H9 (cell line): Measurements from ENCODE around the gene CHSY1. TPM values are rescaled to one million over a fixed set of nuclear protein-coding genes. Genes with fewer than 3 reads are reported as not detected.

ENCODE experiments used
- DNase-seq: peaks from one replicate; pipeline ENCODE4 v3.0.0-alpha.2; 2017
- H2AFZ ChIP-seq: one replicate; pipeline ENCODE4 v1.6.1; 2013; ENCODE audit warnings: mild to moderate bottlenecking, low read length, control low read depth, moderate library complexity
- H2AK5ac ChIP-seq: 2 replicates; pipeline ENCODE4 v1.6.1; 2013; ENCODE audit warnings: low read length, control low read depth, mixed read lengths; ENCODE audit not compliant: insufficient read length
- H2BK120ac ChIP-seq: one replicate; pipeline ENCODE4 v1.6.1; 2013; ENCODE audit warnings: low read depth, mild to moderate bottlenecking, low read length, control low read depth, inconsistent platforms; ENCODE audit not compliant: poor library complexity, severe bottlenecking
- H2BK12ac ChIP-seq: 2 replicates; pipeline ENCODE4 v1.6.1; 2013; ENCODE audit warnings: low read length, control low read depth, mixed read lengths, low read depth; ENCODE audit not compliant: insufficient read length
- H2BK15ac ChIP-seq: 2 replicates; pipeline ENCODE4 v1.6.1; 2013; ENCODE audit warnings: low read depth, low read length, control low read depth
- H2BK20ac ChIP-seq: one replicate; pipeline ENCODE4 v1.6.1; 2013; ENCODE audit warnings: low read depth, mild to moderate bottlenecking, low read length, control low read depth, inconsistent platforms; ENCODE audit not compliant: poor library complexity, severe bottlenecking
- H2BK5ac ChIP-seq: 2 replicates; pipeline ENCODE4 v1.6.1; 2013; ENCODE audit warnings: low read length, control low read depth, mixed read lengths; ENCODE audit not compliant: insufficient read length
- H3K14ac ChIP-seq: 2 replicates; pipeline ENCODE4 v1.6.1; 2013; ENCODE audit warnings: low read length, control low read depth; ENCODE audit not compliant: insufficient read depth
- H3K18ac ChIP-seq: 2 replicates; pipeline ENCODE4 v1.6.1; 2013; ENCODE audit warnings: low read depth, mild to moderate bottlenecking, mixed read lengths, low read length, control low read depth; ENCODE audit not compliant: insufficient read length
- H3K23ac ChIP-seq: 2 replicates; pipeline ENCODE4 v1.6.1; 2013; ENCODE audit warnings: low read length, control low read depth, mixed read lengths, low read depth; ENCODE audit not compliant: insufficient read length
- H3K23me2 ChIP-seq: 2 replicates; pipeline ENCODE4 v1.6.1; 2013; ENCODE audit warnings: low read depth, mild to moderate bottlenecking, mixed read lengths, low read length, control low read depth; ENCODE audit not compliant: insufficient read length, poor library complexity, severe bottlenecking
- H3K27ac ChIP-seq: 2 replicates; pipeline ENCODE4 v1.5.1; 2013; ENCODE audit warnings: low read length, control low read depth, mixed read lengths, low read depth; ENCODE audit not compliant: insufficient read length
- H3K27me3 ChIP-seq: 2 replicates; pipeline ENCODE4 v1.6.1; 2013; ENCODE audit warnings: low read length, control low read depth, inconsistent platforms; ENCODE audit not compliant: insufficient read depth
- H3K4ac ChIP-seq: 2 replicates; pipeline ENCODE4 v1.6.1; 2013; ENCODE audit warnings: low read depth, mild to moderate bottlenecking, control low read depth, inconsistent platforms, low read length, moderate library complexity
- H3K4me1 ChIP-seq: 2 replicates; pipeline ENCODE4 v1.6.1; 2013; ENCODE audit warnings: low read length, control low read depth, inconsistent platforms; ENCODE audit not compliant: insufficient read depth
- H3K4me2 ChIP-seq: 2 replicates; pipeline ENCODE4 v1.6.1; 2013; ENCODE audit warnings: low read length, control low read depth, mixed read lengths; ENCODE audit not compliant: insufficient read length, insufficient read depth
- H3K56ac ChIP-seq: 2 replicates; pipeline ENCODE4 v1.6.1; 2013; ENCODE audit warnings: low read depth, mild to moderate bottlenecking, mixed read lengths, low read length, control low read depth; ENCODE audit not compliant: insufficient read length
- H3K79me1 ChIP-seq: 2 replicates; pipeline ENCODE4 v1.6.1; 2013; ENCODE audit warnings: low read depth, mild to moderate bottlenecking, moderate library complexity, low read length, control low read depth, inconsistent platforms; ENCODE audit not compliant: insufficient read depth, poor library complexity, severe bottlenecking
- H3K79me2 ChIP-seq: 2 replicates; pipeline ENCODE4 v1.6.1; 2013; ENCODE audit warnings: low read length, control low read depth, inconsistent platforms; ENCODE audit not compliant: insufficient read depth
- H3K9ac ChIP-seq: 2 replicates; pipeline ENCODE4 v1.6.1; 2013; ENCODE audit warnings: low read length, control low read depth, mixed read lengths; ENCODE audit not compliant: insufficient read length; ENCODE audit errors: extremely low read depth
- H3K9me3 ChIP-seq: one replicate; pipeline ENCODE4 v1.6.1; 2013; ENCODE audit warnings: low read depth, low read length, inconsistent platforms; ENCODE audit not compliant: control insufficient read depth
- H3T11ph ChIP-seq: one replicate; pipeline ENCODE4 v1.6.1; 2013; ENCODE audit warnings: mild to moderate bottlenecking, low read length, control low read depth, inconsistent platforms
- H4K20me1 ChIP-seq: one replicate; pipeline ENCODE4 v1.6.1; 2013; ENCODE audit not compliant: control insufficient read depth, insufficient read length, insufficient read depth
- H4K5ac ChIP-seq: 2 replicates; pipeline ENCODE4 v1.6.1; 2013; ENCODE audit warnings: low read depth, mild to moderate bottlenecking, mixed read lengths, low read length, control low read depth; ENCODE audit not compliant: insufficient read length
- H4K8ac ChIP-seq: replicated peaks from 2 replicates; pipeline ENCODE4 v1.6.1; 2013; ENCODE audit warnings: low read length, control low read depth, mixed read lengths, low read depth; ENCODE audit not compliant: insufficient read length
- H4K91ac ChIP-seq: 2 replicates; pipeline ENCODE4 v1.6.1; 2013; ENCODE audit warnings: low read depth, mild to moderate bottlenecking, moderate library complexity, mixed read lengths, low read length, control low read depth; ENCODE audit not compliant: insufficient read length
- H3K27ac Mint-ChIP-seq, 3 experiments: 2 replicates in 2 of 3; 3 replicates in 1 of 3; pipeline ENCODE4 v1.8.0; 2020 to 2021; ENCODE audit warnings: mixed read lengths in 3 of 3, mild to moderate bottlenecking in 1 of 3, moderate library complexity in 1 of 3
- H3K27me3 Mint-ChIP-seq: 2 replicates; pipeline ENCODE4 v1.8.0; 2021; ENCODE audit warnings: low read depth, mild to moderate bottlenecking, moderate library complexity, mixed read lengths
- H3K36me3 Mint-ChIP-seq, 3 experiments: 2 replicates in 2 of 3; 3 replicates in 1 of 3; pipeline ENCODE4 v1.8.0; 2020 to 2021; ENCODE audit warnings: low read depth in 3 of 3, mixed read lengths in 3 of 3; ENCODE audit not compliant: insufficient read depth in 1 of 3
- H3K4me1 Mint-ChIP-seq, 2 experiments: 2 replicates each; pipeline ENCODE4 v1.8.0; 2020; ENCODE audit warnings: mixed read lengths in 2 of 2
- H3K4me3 Mint-ChIP-seq, 2 experiments: 2 replicates in 1 of 2; 3 replicates in 1 of 2; pipeline ENCODE4 v1.8.0; 2020 to 2021; ENCODE audit warnings: mild to moderate bottlenecking in 2 of 2, mixed read lengths in 2 of 2, moderate library complexity in 1 of 2
- H3K9me3 Mint-ChIP-seq, 2 experiments: 2 replicates in 1 of 2; 3 replicates in 1 of 2; pipeline ENCODE4 v1.8.0; 2020; ENCODE audit warnings: mild to moderate bottlenecking in 2 of 2, mixed read lengths in 2 of 2, moderate library complexity in 1 of 2
- CTCF ChIP-seq: fragments of 200-600 bp; sonication (generic); conservative IDR thresholded peaks from 3 replicates; pipeline ENCODE4 v1.8.0; 2021; ENCODE audit warnings: antibody characterized with exemption, mild to moderate bottlenecking
- WGBS: extraction: QIAGEN DNeasy Blood & Tissue Kit; methylation state at CpG from one replicate; pipeline ENCODE4 v1.1.7; 2013; ENCODE audit warnings: missing lambda C conversion rate, low lambda C conversion rate, mixed read lengths; ENCODE audit not compliant: insufficient read length; ENCODE audit errors: extremely low coverage; 5-methylcytosine and 5-hydroxymethylcytosine counted together
- total RNA-seq: library from RNA; stranded (reverse); gene quantifications from 2 replicates; pipeline ENCODE4 v1.2.1, GENCODE V29; 2021

Gene CHSY1
- total RNA-seq, 1 experiment from 2014 or later, result 68.3 TPM

DNA sequence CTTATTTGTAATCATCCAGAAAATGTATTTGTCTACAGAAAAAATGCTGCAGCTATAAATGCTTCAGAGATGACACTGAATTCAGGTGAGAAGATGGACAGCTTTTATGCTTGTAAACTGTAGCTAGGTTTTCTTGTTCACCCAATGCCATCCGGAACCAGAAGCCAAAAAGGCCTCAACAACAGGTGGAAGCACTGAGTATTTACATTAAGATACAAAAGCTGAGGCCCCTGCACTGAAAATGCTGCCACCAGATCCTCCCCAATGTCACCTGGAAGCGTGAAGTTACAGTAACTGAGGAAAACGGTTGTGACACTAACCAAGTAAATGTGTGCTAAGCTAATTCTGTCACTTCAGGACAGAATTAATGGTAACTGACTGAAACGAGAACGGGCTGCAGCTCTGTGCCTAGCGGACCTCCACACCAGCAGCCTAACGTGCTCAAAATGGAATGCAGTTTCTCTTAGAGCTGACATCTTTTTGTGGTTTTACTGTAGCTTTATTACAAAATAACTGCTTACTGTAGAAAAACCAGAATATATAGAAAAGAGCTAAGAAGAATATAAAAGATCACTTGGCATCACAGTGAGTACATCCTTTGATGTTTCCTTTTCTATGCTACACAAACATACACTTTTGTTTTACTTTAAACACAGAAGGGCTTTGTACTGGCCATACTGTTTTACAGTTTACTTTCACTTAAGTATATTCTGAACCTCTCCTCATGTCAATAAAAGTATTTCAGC lies 7.6 kb downstream of the CHSY1 start:
- Histone ChIP-seq H4K91ac (no peak overlapping the region), H3K27ac (no peak overlapping the region), H3K9ac (no peak overlapping the region), H4K5ac (no peak overlapping the region), H3K9me3 (no peaks in the 10 kb centered on the region), H3K23me2 (no peaks in the 10 kb centered on the region), H3K4ac (no peak overlapping the region), H3K14ac (no peak overlapping the region), H2BK12ac (no peak overlapping the region), H2BK120ac (no peak overlapping the region), H3K79me1 (peaks cover 6% of the 10 kb centered on the region), H2BK20ac (no peak overlapping the region), H3K4me1 (peaks cover 11% of the 10 kb centered on the region), H3K56ac (no peak overlapping the region), H3K4me2 (no peak overlapping the region), H3K27me3 (no peaks in the 10 kb centered on the region), H2BK5ac (no peak overlapping the region), H3K18ac (no peak overlapping the region), H2AFZ (no peak overlapping the region), H4K20me1 (peaks cover 5% of the 10 kb centered on the region), H3K23ac (no peak overlapping the region), H2AK5ac (no peak overlapping the region), H3K79me2 (peaks cover 79% of the 10 kb centered on the region), H2BK15ac (no peak overlapping the region), H3T11ph (no peak overlapping the region), H4K8ac (no peak overlapping the region)
- Mint-ChIP-seq H3K4me1 (peaks cover 61 to 72% of the 10 kb centered on the region in 2 experiments), H3K27me3 (no peaks in the 10 kb centered on the region), H3K27ac (0 out of 7 replicates have a peak overlapping the region, but pooled peaks of 1 of the 3 experiments have one; percentile 10), H3K36me3 (peaks cover 4 to 13% (median 4%) of the 10 kb centered on the region in 3 experiments; a peak in 6 of 7 replicates), H3K4me3 (no peak overlapping the region), H3K9me3 (no peaks in the 10 kb centered on the region)
- DNase-seq, result no peak
- no CpG with 5 or more reads among the region's 7 CpGs for WGBS
- peak; percentile 17; the same call in 1 of the 3 replicates for TF ChIP-seq CTCF
